HG02870 (cell line): ENCODE measurements around the gene C10orf88.
"Not testable (repeated sequence)": the region's sequence is repeated elsewhere in the genome, so short reads cannot be mapped to it uniquely, and the experiment has no call there.

Experiments
- ATAC-seq: cut with Tn5 transposase; IDR thresholded peaks from one replicate; pipeline ENCODE4 v1.9.1; 2021; ENCODE audit warnings: mild to moderate bottlenecking, moderate library complexity; ENCODE audit not compliant: unreplicated experiment

The C10orf88 gene

DNA sequence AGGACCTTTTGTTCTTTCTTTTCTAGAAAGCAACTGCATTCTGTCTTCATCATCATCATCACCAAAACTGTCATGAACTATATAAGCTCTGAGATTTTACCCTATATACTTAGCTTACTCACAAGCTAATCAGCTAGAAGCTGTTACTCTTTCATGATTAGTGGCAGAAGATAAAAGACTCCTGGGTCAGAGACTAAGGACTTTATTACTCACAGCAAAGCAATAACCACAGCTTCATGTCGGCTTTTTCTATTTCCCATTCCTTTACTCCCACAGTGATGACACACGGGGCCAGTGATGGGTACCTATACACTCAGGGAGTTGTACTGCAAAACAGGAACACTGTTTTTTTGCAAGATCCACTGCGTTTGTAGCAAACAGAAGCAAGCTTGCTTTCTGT lies 8.4 kb upstream of the C10orf88 start:
- ATAC-seq = no peak

DNA sequence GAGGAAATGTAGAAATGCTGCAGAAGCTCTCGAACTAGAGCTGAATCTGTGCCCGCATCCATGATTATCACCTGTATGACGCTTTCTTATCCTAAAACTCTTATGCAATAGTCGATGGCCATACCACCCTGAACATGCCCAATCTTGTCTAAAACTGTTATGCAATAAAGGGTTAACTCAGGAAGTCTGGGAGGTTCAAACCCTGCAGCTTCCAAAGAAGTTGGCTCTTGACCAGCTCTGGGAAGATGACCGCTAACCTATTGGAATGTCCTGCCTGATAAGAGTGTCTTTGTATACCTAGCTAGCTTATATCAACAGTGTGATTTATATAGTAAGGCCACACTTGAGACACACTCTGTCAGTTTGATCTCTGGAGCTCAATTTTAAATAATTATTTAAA lies 3.4 kb upstream of the C10orf88 start:
- ATAC-seq = no peak

DNA sequence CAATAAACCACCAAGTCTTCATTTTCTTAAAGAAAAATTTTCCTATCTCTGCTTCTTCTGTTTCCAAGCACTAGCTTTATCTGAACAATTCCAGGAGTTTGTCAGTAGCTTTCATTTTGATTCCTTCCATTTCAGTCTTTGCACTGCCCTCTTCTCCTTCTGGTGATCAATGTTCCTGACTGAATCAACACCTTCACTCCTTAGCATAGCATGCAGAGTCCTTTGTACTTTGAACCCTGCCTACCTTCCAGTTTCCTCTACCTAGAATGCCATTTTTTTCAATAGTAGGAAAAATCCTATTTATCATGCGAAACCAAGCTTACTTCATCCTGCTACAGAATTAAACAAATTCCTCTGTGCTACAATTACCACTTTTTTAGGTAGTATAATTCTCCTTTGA lies 1.9 kb upstream of the C10orf88 start:
- ATAC-seq = no peak

DNA sequence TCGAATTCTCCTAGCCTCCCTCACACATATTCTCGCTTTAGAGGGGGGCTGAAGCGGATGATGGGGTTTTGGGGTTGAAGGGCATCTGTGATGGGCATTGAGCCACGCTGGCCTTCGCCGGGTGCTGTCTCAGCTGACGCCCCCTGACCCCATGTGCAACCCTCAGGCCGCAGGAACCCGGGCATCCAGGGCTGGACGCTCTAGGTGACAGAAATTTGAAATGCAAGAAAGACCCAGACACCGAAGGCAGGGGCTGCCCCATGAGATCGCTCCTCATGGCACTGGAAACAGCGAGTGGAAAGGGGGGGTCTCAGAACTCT lies 664 bp upstream of the C10orf88 start:
- no peak for ATAC-seq

DNA sequence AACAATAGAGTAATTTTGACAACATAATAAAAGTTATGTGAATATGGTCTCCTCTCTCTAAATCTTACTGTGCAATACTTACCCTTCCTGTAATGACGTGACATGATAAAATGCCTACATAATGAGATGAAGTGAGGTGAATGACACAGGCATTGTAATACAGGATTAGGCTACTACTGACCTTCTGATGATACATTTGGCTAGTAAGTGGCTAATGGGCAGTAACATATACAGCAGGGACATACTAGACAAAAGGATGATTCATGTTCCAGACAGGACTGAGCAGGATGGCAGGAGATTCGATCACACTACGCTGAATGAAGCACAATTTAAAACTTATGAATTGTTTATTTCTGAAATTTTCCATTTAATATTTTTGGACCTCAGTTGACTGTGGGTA lies 4.7 kb downstream of the C10orf88 start:
- no peak for ATAC-seq

DNA sequence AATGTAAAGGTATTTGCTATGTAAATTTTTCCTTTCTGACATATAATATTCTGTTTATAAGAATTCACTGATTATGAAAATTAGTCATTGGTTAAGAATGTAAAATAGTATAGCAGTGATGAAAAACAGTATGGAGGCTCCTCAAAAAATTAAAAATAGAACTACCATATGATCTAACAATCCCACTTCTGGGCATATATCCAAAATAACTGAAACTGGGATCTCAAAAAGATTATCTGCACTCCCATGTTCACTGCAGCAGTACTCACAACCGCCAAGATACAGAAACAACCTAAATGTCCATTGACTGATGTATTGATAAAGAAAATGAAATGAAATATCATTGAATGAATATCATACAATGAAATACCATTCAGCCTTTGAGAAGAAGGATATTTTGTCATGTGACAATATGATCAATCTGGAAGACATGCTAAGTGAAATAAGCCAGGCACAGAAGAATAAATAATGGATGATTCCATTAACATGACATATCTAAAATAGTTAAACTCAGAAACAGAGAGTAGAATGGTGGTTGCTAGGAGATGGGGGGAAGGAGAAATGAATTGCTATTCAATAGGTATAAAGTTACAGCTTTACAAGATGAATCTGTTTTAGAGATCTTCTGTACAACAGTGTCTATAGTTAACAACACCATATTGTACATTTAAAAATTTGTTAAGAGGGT lies 14.0 kb downstream of the C10orf88 start:
- no peak for ATAC-seq

DNA sequence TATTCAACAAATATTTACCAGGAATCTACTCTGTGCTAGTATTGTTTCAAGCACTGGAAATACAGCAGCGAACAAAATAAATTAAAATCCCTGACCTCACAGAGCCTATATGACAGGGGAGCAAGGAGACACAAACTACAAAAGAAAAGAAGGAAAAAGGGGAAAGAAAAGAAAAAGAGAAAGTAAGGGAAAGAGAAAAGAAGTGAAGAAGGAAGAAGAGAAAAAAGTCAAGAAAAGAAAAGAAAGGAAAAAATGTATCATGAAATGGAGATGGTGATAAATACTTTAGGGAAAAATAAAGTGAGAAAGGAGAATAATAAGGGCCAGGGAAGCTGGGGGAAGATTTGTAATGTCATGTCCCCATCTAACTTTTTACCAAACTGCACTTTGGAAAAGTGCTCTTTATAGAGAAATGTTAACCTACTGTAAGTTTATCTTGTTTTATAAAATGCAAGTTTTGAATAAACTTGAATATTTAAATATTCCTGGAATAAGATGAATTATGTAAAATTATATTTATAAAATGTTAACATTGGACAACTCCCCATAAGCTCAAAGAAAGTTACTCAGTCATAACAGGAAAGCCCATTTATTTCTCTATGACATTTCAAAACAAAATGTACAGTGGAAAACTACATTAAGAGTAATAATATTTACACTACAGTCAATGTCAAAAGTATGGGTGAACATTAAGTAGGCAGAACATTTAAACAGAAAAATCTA lies 14.7 kb downstream of the C10orf88 start:
- no peak for ATAC-seq

DNA sequence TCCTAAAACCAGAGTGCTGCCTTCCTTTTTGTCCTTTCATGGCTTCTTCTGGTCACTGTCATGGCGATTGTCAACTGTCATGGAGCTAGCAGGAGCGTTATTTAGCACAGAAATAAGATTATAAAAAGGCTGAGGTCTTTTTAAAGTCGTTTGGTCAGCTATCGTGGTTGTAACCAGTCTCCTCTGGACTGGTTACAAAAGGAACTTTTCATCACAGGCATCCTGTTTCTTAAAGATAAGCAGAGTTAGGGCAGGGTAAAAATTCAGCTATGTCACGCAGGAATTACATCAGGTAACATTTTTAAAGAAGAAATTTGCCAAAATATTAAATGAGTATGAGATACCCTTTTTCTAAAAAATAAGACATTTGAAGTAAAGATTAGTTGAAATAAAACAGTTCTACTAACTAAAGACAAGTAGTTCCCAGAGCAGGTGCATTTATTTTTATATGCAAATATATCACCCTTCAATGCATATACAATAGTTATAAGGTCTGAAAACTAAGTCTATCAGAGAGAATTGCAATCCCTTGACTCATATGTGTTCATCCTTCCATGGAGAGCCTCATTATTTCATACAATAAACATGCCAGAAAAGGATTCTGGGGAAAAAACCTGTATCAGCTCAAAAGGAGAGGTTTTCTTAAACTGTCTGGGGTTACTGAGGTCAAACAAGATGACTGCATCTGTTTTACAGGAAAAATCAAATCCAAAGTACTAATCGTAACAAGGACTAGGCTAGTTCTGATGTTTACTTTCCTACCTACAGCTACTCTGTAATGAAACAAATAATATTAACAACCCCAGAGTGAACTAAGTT lies 22.7 kb downstream of the C10orf88 start:
- ATAC-seq = no peak

DNA sequence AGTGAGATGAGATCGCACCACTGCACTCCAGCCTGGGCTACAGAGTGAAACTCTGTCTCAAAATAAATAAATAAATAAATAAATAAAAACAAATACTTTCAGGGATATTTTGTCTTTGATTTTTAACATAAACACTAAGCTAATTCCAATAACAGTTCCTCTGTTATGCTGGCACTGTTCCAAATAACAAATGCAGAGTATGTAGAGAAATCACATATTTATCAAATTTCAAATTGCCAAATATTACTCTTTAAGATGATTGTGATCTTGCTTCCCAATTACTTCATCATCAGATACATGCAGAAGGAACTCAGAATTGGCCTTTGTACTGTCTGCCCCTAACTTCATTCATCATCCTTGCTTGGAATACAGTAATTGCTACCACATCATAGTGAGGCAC lies 23.9 kb downstream of the C10orf88 start:
- no peak for ATAC-seq

DNA sequence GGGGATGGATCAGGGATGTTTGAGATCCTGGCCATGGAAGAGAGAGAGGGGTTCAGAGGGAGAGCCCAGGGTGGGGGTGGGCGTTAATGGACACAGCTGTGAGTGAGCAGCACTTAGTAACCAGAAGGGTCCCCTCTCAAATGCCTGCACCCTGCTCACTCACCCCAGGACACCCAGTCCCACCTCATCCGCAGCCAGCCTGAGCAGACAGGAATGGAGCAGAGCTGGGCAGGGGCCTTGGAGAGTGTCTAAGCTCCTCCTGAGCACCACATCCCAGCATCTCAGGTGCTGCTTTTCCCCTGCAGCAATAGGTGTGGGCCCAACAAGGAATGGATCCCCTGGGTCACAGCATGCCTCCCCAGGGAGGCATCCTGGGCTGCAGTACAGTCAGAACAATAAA lies 38.3 kb downstream of the C10orf88 start:
- ATAC-seq = no peak

DNA sequence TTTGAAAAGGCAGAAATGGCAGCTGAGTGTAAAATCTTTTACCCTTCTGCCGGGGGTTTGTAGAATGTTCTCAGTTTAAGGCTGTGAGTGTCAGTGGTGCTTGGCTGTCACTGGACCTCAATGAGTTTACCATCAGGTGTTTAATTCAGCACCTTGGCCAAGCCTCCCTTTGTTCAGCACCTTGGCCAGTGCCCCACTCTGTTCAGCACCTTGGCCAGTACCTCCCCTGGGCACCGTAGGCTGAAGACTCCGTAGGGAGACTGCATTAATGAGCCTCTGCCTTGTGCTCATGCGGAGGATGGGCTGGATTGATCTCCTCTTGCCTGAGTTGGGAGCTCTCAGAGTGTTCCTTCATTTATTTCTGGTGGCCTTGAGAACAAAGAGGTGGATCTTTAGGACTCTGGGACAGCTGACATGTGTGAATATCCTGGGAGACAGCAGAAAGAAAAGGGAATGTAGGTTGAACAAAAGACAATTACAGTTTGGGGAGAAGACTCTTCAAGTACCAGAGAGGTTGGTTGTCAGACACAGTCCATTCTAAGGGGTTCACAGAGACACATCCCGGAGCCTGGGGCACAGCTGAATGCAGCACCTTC lies 42.0 kb downstream of the C10orf88 start:
- ATAC-seq = no peak

DNA sequence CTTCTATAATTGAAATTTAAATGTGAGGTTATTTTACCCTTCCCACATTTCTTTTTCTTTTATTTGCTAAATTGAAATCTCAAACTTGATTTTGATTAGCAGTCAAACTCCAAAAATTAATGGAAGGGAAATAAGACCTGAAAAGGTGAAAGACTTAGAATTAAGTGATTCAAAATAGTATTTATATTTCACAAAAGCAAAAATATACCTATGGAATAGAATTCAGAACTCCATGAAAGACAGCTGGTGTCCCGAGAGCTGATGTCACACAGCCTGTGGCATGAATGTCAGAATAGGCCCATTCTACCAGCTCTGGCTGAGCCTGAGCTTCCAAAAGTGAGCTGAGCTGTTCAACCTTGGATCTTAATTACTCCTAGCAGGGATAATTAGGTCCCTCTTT lies 43.7 kb downstream of the C10orf88 start, which contains the start of gene FAM24A:
TSS of gene FAM24A (plus strand) at position 301 of the 400 bp plus-strand sequence. CDS start 1,025 bp downstream, outside the sequence.
- ATAC-seq = no peak

DNA sequence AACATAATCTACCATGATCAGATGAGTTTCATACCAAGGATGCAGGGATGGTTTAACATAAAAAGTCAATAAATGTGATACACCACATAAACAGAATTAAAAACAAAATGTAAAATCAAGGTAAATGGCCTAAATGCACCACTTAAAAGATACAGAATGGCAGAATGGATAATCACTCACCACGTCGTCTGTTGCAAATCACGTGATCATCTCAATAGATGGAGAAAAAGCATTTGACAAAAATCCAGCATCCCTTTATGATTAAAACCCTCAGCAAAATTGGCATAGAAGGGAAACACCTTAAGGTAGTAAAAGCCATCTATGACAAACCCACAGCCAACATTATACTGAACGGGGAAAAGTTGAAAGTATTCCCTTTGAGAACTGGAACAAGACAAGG lies 50.2 kb downstream of the C10orf88 start:
- not testable (repeated sequence) for ATAC-seq

DNA sequence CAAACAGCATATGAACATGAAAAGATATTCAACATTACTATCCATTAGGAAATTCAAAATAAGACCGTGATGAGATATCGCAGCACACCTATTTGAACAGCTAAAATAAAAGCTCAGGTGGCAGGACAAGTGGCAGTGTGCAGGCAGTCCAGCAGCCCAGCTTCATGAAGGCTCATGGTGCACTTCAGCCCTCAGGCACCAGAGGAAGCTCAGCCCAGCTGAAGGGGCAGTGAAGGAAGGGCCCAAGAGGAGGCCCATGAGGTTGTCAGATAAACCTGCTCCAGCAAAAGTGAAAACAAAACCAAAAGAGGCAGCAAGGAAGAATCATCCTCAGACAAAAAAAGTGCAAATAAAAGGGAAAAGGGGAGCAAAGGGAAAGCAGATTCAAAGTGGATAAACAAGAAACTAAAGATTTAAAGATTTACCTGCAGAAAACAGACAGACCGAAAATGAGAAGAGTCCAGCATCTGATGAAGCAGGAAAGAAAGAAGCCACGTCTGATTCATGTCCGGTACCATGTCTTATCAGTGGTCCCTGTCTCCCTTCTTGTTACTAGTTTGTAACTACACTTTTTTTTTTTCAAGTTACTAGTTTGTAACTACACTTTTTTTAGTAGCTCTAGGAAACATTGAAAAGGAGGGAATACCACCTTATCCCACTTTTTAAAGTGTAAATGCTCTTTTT lies 59.6 kb downstream of the C10orf88 start:
- ATAC-seq = no peak

DNA sequence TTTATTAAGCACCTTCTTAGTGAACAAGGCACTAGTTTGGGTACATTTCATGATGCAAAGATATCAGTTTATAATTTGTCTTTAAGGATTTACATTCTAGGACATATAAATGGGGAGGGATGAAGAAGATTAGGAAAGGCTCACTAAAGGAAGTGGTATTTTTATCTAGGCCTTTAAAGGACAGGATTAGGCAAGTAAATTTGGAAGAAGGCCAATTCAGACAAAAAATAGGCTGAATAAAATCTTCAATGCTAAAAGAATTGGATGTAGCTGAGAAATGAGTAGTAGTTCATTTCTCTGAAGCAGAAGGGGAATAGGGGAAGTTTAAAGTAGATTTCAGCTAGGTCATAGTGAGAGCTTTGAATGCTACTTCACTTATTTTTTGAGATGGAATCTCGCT lies 69.9 kb downstream of the C10orf88 start:
- no peak for ATAC-seq

DNA sequence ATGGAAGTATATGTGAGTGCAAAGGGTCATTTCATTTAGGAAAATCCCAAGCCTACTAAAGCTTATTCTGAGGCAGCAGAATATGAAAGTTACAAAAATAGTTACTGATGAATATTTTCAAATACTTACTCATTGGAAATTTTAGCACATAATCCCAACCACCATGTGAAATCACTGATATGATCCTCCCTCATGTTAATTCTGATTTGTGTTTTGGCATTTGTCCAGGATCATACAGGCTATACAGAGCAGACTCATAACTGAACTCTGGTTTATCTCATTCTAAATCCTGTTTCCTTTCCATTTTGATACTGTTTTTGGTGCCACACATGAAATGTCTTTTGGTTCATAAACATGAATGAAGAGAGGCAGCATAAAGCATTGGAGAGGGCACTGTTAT lies 71.3 kb downstream of the C10orf88 start:
- no peak for ATAC-seq
